Fibroblast of lung (primary cell): ENCODE measurements around the gene TMEM175. TPM values are rescaled to one million over a fixed set of nuclear protein-coding genes. Genes with fewer than 3 reads are reported as not detected.

ENCODE experiments used
- DNase-seq, 2 donors: peaks; one replicate each; pipeline versions ENCODE4 v3.0.0 to v3.0.0-alpha.2; 2010; ENCODE audit warnings: low read depth in 2 of 2
- H2AFZ ChIP-seq: 2 replicates; pipeline ENCODE4 v1.5.1; 2012; ENCODE audit warnings: low read length, control low read depth, inconsistent platforms
- H3K27ac ChIP-seq: 2 replicates; pipeline ENCODE4 v1.5.1; 2011; ENCODE audit warnings: low read length, control low read depth; ENCODE audit not compliant: insufficient read depth
- H3K27me3 ChIP-seq: 2 replicates; pipeline ENCODE4 v1.5.1; 2011; ENCODE audit warnings: mild to moderate bottlenecking, low read length; ENCODE audit not compliant: control insufficient read depth, insufficient read depth
- H3K36me3 ChIP-seq: 2 replicates; pipeline ENCODE4 v1.5.1; 2011; ENCODE audit warnings: low read length; ENCODE audit not compliant: control insufficient read depth, insufficient read depth
- H3K4me1 ChIP-seq: 2 replicates; pipeline ENCODE4 v1.5.1; 2011; ENCODE audit warnings: low read length; ENCODE audit not compliant: control insufficient read depth, insufficient read depth; ENCODE audit errors: extremely low read depth
- H3K4me2 ChIP-seq: 2 replicates; pipeline ENCODE4 v1.5.1; 2011; ENCODE audit warnings: low read length, control low read depth; ENCODE audit not compliant: insufficient read depth; ENCODE audit errors: extremely low read depth
- H3K4me3 ChIP-seq, 4 experiments: fragments of 200-600 bp in 1 of 4; sonication (generic) in 1 of 4; replicated peaks in 1 of 4; 2 replicates each; pipeline ENCODE4 v1.5.1; 2011 to 2016; ENCODE audit warnings: low read length in 4 of 4, low read depth in 3 of 4, mild to moderate bottlenecking in 3 of 4, control low read depth in 2 of 4, inconsistent platforms in 1 of 4, mixed read lengths in 1 of 4; ENCODE audit not compliant: insufficient read depth in 1 of 4; ENCODE audit errors: control extremely low read depth in 1 of 4
- H3K79me2 ChIP-seq: 2 replicates; pipeline ENCODE4 v1.5.1; 2012; ENCODE audit warnings: mild to moderate bottlenecking, low read length, inconsistent platforms; ENCODE audit not compliant: control insufficient read depth, insufficient read depth
- H3K9ac ChIP-seq: 2 replicates; pipeline ENCODE4 v1.5.1; 2011; ENCODE audit warnings: mild to moderate bottlenecking, low read length, control low read depth; ENCODE audit not compliant: insufficient read depth
- H3K9me3 ChIP-seq: 2 replicates; pipeline ENCODE4 v1.5.1; 2012; ENCODE audit warnings: low read depth, low read length; ENCODE audit not compliant: control insufficient read depth, insufficient read depth
- H4K20me1 ChIP-seq: 2 replicates; pipeline ENCODE4 v1.5.1; 2011; ENCODE audit warnings: low read length; ENCODE audit not compliant: control insufficient read depth, insufficient read depth; ENCODE audit errors: extremely low read depth
- EZH2 ChIP-seq: IDR thresholded peaks from 2 replicates; pipeline ENCODE4 v1.5.1; 2012; ENCODE audit warnings: low read length, control low read depth, mild to moderate bottlenecking; ENCODE audit errors: missing control alignments
- polyA plus RNA-seq, 2 donors: library from polyadenylated mRNA; depleted of rRNA in 1 of 2; stranded (reverse) in 1 of 2; unstranded in 1 of 2; fragments of >200 nt; gene quantifications; 2 replicates each; pipeline ENCODE4 v1.2.1, GENCODE V29; 2011 to 2012; ENCODE audit warnings: missing spikeins in 1 of 2
- total RNA-seq: library from RNA; depleted of rRNA; stranded (reverse); fragments of >200 nt; gene quantifications from 2 replicates; pipeline ENCODE4 v1.2.1, GENCODE V29; 2014
- TF ChIP-seq, protein P1 (sequence below), 2 donors: IDR thresholded peaks in 1 of 2; conservative IDR thresholded peaks in 1 of 2; 1 replicate in 1 of 2; 2 replicates in 1 of 2; pipeline ENCODE4 v1.5.1; 2011 to 2012; ENCODE audit warnings: low read length in 2 of 2, control low read depth in 1 of 2, inconsistent platforms in 1 of 2, low read depth in 1 of 2, mild to moderate bottlenecking in 1 of 2

The TMEM175 gene
- total and polyA plus RNA-seq, 2 donors (not counting 1 experiment from before 2014, with no cell fraction given): 16.3 to 23.9 TPM

DNA sequence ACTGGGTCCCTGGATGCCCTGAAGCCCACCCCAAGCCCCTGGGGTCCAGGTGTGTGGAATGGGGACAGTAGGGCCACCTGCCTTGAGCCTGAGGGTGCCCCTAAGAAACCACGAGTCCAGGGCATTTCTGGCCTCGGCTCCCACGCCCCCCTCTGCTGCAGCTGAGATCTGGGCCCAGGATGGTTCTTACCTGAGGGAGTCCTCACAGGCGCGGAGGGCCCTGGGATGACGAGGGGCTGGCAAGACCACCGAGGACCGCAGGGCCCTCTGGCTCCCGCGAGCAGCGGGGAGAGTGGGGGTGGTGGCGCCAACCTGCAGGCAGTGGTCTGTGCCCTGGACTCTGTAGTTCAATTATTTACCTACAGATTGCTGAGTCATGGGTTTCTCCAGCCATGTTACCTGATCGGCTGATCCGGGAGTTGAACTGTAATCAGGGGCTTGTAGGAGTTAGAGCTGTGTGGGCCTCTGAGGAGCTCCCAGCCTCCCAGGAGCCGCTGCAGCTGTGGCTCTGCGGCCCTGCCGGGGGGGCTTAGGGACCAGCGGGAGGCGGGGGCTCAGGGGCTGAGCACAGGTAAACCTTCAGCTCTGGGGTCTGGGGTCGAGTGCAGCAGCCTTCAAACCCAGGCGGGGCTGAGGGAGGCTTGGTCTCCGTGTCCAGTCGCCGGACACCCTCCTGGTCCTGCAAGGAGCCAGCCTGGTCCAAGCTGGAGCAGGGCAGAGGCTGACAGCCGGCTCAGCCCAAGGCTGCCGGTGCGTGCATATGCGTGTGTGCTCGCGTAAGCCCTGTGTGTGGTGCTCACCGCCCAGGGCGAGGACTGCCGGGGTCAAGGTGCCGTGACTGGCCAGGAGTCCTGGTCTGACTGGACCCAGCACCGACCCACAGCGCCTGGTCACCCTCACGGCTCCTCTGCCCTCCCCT lies 61.1 kb downstream of the TMEM175 start, which contains the start of gene SLC26A1:
TSS of gene SLC26A1 (minus strand) at position 294 of the 919 bp plus-strand sequence. CDS start 1,701 bp downstream, outside the sequence.
- no peaks in the 10 kb centered on the region for H3K79me2 ChIP-seq
- peak within 1 kb of the TSS; percentile 7 for H3K9ac ChIP-seq
- TF ChIP-seq, protein P1, sequence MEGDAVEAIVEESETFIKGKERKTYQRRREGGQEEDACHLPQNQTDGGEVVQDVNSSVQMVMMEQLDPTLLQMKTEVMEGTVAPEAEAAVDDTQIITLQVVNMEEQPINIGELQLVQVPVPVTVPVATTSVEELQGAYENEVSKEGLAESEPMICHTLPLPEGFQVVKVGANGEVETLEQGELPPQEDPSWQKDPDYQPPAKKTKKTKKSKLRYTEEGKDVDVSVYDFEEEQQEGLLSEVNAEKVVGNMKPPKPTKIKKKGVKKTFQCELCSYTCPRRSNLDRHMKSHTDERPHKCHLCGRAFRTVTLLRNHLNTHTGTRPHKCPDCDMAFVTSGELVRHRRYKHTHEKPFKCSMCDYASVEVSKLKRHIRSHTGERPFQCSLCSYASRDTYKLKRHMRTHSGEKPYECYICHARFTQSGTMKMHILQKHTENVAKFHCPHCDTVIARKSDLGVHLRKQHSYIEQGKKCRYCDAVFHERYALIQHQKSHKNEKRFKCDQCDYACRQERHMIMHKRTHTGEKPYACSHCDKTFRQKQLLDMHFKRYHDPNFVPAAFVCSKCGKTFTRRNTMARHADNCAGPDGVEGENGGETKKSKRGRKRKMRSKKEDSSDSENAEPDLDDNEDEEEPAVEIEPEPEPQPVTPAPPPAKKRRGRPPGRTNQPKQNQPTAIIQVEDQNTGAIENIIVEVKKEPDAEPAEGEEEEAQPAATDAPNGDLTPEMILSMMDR (conservative IDR thresholded peaks at IDR 0.05 in 1 of 2, IDR thresholded peaks at IDR 0.05 in 1 of 2; ENCODE audit: low read depth in 1 of 2, low read length in 2 of 2): no peak
- TF ChIP-seq EZH2: no peak
- no peak for DNase-seq
- no peak within 1 kb of the TSS for H2AFZ ChIP-seq
- no peaks in the 10 kb centered on the region for H4K20me1 ChIP-seq
- peaks cover 6% of the 10 kb centered on the region for H3K36me3 ChIP-seq
- no peak within 1 kb of the TSS for H3K27ac ChIP-seq
- no peaks in the 10 kb centered on the region for H3K4me1 ChIP-seq
- H3K27me3 ChIP-seq: peaks cover 18% of the 10 kb centered on the region
- no peak within 1 kb of the TSS for H3K4me2 ChIP-seq
- H3K9me3 ChIP-seq: no peaks in the 10 kb centered on the region
- H3K4me3 ChIP-seq: no peak within 1 kb of the TSS

DNA sequence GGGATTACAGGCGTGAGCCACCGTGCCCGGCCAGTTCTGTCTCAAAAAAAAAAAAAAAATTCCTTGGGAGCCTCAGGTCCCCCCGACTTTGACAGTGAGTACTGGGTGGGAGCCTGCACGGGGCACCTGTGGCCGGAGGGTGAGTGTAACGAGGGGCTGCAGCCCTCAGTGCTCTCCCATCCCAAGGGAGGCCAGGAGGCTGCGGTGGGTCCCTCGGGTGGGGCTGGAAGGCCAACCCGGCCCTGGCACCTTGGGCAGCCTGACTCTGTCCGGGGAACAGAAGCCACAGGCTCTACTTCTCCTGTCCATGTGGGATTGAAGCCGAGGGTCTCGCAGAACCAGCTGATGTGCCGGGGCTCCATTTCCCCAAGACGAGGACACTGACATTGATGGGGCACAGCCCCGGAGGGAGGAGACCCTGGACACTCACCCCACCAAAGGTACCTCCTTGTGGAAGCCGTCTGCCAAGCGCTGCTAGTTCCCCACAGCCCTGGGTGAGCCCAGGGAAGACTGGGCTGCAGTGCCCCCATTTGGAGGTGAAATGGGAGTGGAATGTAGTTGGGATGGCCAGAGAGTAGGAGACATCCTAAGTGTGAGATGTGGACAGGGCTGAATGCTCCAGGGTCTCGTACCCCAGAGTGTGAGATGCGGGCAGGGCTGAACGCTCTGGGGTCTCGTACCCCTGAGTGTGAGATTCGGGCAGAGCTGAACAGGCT lies 63.2 kb downstream of the TMEM175 start:
- H3K27ac ChIP-seq: no peak overlapping the region

More for the DNA sequence above, 63.2 kb downstream of the TMEM175 start:
- H3K79me2 ChIP-seq: no peaks in the 10 kb centered on the region
- H4K20me1 ChIP-seq: no peaks in the 10 kb centered on the region
- H3K9me3 ChIP-seq: no peaks in the 10 kb centered on the region
- H3K36me3 ChIP-seq: peaks cover 4% of the 10 kb centered on the region
- no peak for DNase-seq
- H2AFZ ChIP-seq: no peak overlapping the region
- TF ChIP-seq, protein P1 (conservative IDR thresholded peaks at IDR 0.05 in 1 of 2, IDR thresholded peaks at IDR 0.05 in 1 of 2; ENCODE audit: low read depth in 1 of 2, low read length in 2 of 2): no peak
- peak; percentile 5 for TF ChIP-seq EZH2
- no peaks in the 10 kb centered on the region for H3K4me1 ChIP-seq
- no peak overlapping the region for H3K9ac ChIP-seq
- no peak overlapping the region for H3K4me3 ChIP-seq
- no peak overlapping the region for H3K4me2 ChIP-seq
- peaks cover 22% of the 10 kb centered on the region for H3K27me3 ChIP-seq
